Measurements from ENCODE around the gene GRPEL2. TPM values are rescaled to one million over a fixed set of nuclear protein-coding genes. Genes with fewer than 3 reads are reported as not detected.

Gene GRPEL2
- total and polyA plus RNA-seq, 2 experiments from 2014 or later, result 20.2 to 62.2 TPM

- H3K9me2 ChIP-seq (ENCODE audit: insufficient read depth), result no peaks in the 10 kb centered on the region
- H4K20me1 ChIP-seq (replicated peaks; ENCODE audit: insufficient read depth), result peaks cover 41% of the 10 kb centered on the region
- H3K27me3 Mint-ChIP-seq (ENCODE audit: insufficient read depth, low read depth, poor library complexity), result no peaks in the 10 kb centered on the region
- TF ChIP-seq, protein P1, sequence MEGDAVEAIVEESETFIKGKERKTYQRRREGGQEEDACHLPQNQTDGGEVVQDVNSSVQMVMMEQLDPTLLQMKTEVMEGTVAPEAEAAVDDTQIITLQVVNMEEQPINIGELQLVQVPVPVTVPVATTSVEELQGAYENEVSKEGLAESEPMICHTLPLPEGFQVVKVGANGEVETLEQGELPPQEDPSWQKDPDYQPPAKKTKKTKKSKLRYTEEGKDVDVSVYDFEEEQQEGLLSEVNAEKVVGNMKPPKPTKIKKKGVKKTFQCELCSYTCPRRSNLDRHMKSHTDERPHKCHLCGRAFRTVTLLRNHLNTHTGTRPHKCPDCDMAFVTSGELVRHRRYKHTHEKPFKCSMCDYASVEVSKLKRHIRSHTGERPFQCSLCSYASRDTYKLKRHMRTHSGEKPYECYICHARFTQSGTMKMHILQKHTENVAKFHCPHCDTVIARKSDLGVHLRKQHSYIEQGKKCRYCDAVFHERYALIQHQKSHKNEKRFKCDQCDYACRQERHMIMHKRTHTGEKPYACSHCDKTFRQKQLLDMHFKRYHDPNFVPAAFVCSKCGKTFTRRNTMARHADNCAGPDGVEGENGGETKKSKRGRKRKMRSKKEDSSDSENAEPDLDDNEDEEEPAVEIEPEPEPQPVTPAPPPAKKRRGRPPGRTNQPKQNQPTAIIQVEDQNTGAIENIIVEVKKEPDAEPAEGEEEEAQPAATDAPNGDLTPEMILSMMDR (conservative IDR thresholded peaks at IDR 0.05; ENCODE audit: low read depth in 2 of 2), result no peak
- TF ChIP-seq POLR2AphosphoS5 (IDR thresholded peaks at IDR 0.05; ENCODE audit: low read depth) (no peak), EZH2phosphoT487 (IDR thresholded peaks at IDR 0.05; ENCODE audit: unreplicated experiment) (no peak), NANOG (IDR thresholded peaks at IDR 0.05; ENCODE audit: borderline replicate concordance) (no peak), CREB1 (CRISPR knock-in tag; IDR thresholded peaks at IDR 0.05; ENCODE audit: low read depth) (no peak), ZNF331 (CRISPR knock-in tag; IDR thresholded peaks at IDR 0.05; ENCODE audit: low read depth) (no peak)
- TF ChIP-seq, protein P2, sequence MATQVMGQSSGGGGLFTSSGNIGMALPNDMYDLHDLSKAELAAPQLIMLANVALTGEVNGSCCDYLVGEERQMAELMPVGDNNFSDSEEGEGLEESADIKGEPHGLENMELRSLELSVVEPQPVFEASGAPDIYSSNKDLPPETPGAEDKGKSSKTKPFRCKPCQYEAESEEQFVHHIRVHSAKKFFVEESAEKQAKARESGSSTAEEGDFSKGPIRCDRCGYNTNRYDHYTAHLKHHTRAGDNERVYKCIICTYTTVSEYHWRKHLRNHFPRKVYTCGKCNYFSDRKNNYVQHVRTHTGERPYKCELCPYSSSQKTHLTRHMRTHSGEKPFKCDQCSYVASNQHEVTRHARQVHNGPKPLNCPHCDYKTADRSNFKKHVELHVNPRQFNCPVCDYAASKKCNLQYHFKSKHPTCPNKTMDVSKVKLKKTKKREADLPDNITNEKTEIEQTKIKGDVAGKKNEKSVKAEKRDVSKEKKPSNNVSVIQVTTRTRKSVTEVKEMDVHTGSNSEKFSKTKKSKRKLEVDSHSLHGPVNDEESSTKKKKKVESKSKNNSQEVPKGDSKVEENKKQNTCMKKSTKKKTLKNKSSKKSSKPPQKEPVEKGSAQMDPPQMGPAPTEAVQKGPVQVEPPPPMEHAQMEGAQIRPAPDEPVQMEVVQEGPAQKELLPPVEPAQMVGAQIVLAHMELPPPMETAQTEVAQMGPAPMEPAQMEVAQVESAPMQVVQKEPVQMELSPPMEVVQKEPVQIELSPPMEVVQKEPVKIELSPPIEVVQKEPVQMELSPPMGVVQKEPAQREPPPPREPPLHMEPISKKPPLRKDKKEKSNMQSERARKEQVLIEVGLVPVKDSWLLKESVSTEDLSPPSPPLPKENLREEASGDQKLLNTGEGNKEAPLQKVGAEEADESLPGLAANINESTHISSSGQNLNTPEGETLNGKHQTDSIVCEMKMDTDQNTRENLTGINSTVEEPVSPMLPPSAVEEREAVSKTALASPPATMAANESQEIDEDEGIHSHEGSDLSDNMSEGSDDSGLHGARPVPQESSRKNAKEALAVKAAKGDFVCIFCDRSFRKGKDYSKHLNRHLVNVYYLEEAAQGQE (IDR thresholded peaks at IDR 0.05; ENCODE audit: unreplicated experiment), result no peak
- H3K36me3 ChIP-seq (ENCODE audit: insufficient read depth), result peaks cover 60% of the 10 kb centered on the region
- H3K27ac Mint-ChIP-seq, result no peak overlapping the region
- H3K4me1 Mint-ChIP-seq, result peaks cover 7% of the 10 kb centered on the region; the same call in 2 of the 3 replicates
- no peak overlapping the region for H3K4me2 ChIP-seq
- no peak for DNase-seq (ENCODE audit: low spot score)
- no peaks in the 10 kb centered on the region for H3K4me1 ChIP-seq (ENCODE audit: insufficient read depth)
- H3K9me3 Mint-ChIP-seq, result no peaks in the 10 kb centered on the region
- peaks cover 79% of the 10 kb centered on the region for H3K79me2 ChIP-seq (replicated peaks; ENCODE audit: insufficient read depth)
- no peak overlapping the region for H3K27ac ChIP-seq (ENCODE audit: low read depth)
- no peaks in the 10 kb centered on the region for H3K27me3 ChIP-seq (ENCODE audit: insufficient read depth)
- H3K4me3 Mint-ChIP-seq, result no peak overlapping the region
- H3K4me3 ChIP-seq, result no peak overlapping the region
- H3F3A ChIP-seq (replicated peaks; ENCODE audit: low read depth), result 0 out of 2 replicates have a peak, but pooled peaks cover 2% of the 10 kb centered on the region
- no peak overlapping the region for H2AFZ ChIP-seq
- H3K36me3 Mint-ChIP-seq (ENCODE audit: low read depth), result peaks cover 71% of the 10 kb centered on the region
- no peak for ATAC-seq
Measured at GRCh38 chr5:149348518-149348917, 3.2 kb downstream of the GRPEL2 start.

DNA sequence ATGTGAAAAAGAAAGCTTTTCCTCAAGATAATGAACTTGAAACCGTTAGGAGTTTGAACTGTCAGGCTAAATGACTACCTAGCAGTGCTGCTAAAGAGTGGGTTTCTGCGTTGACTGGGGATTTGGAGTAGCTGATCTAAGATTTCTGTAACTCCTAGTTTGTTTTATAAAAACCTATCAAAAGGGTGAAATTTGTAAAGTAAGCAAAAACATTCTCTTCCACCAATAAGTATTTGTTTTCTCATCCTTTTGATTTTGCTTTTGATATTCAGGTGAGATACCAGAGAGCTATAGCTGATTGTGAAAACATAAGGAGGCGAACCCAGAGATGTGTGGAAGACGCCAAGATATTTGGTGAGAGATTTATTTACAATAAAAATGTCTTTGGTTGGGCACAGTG is 4.1 kb downstream of the GRPEL2 start:
- peaks cover 65% of the 10 kb centered on the region for H3K36me3 ChIP-seq (ENCODE audit: insufficient read depth)
- no peaks in the 10 kb centered on the region for H3K27me3 ChIP-seq (ENCODE audit: insufficient read depth)
- H3K27ac Mint-ChIP-seq, result no peak overlapping the region
- no peaks in the 10 kb centered on the region for H3K9me2 ChIP-seq (ENCODE audit: insufficient read depth)
- H2AFZ ChIP-seq, result no peak overlapping the region
- no peak for TF ChIP-seq ETS1 (IDR thresholded peaks at IDR 0.05)
- TF ChIP-seq EZH2phosphoT487 (IDR thresholded peaks at IDR 0.05; ENCODE audit: unreplicated experiment), result no peak
- no peak for TF ChIP-seq ZNF331 (CRISPR knock-in tag; IDR thresholded peaks at IDR 0.05; ENCODE audit: low read depth)
- TF ChIP-seq, protein P1 (conservative IDR thresholded peaks at IDR 0.05; ENCODE audit: low read depth in 2 of 2), result no peak
- no peak for TF ChIP-seq JUNB (IDR thresholded peaks at IDR 0.05; ENCODE audit: unreplicated experiment)
- peaks cover 44% of the 10 kb centered on the region for H4K20me1 ChIP-seq (replicated peaks; ENCODE audit: insufficient read depth)
- H3K4me2 ChIP-seq, result no peak overlapping the region
- H3K79me2 ChIP-seq (replicated peaks; ENCODE audit: insufficient read depth), result peaks cover 80% of the 10 kb centered on the region
- ATAC-seq, result no peak
- H3K27me3 Mint-ChIP-seq (ENCODE audit: insufficient read depth, low read depth, poor library complexity), result no peaks in the 10 kb centered on the region
- DNase-seq (ENCODE audit: low spot score), result no peak
- 0 out of 2 replicates have a peak, but pooled peaks cover 2% of the 10 kb centered on the region for H3F3A ChIP-seq (replicated peaks; ENCODE audit: low read depth)
- H3K27ac ChIP-seq (ENCODE audit: low read depth), result no peak overlapping the region
- no peak overlapping the region for H3K4me3 ChIP-seq
- H3K36me3 Mint-ChIP-seq (ENCODE audit: low read depth), result peaks cover 77% of the 10 kb centered on the region
- no peak overlapping the region for H3K4me3 Mint-ChIP-seq
- H3K4me1 ChIP-seq (ENCODE audit: insufficient read depth), result no peaks in the 10 kb centered on the region
- H3K9me3 Mint-ChIP-seq, result no peaks in the 10 kb centered on the region
- peaks cover 7% of the 10 kb centered on the region; the same call in 2 of the 3 replicates for H3K4me1 Mint-ChIP-seq
